ENCODE measurements around the gene CHST6.

DNA sequence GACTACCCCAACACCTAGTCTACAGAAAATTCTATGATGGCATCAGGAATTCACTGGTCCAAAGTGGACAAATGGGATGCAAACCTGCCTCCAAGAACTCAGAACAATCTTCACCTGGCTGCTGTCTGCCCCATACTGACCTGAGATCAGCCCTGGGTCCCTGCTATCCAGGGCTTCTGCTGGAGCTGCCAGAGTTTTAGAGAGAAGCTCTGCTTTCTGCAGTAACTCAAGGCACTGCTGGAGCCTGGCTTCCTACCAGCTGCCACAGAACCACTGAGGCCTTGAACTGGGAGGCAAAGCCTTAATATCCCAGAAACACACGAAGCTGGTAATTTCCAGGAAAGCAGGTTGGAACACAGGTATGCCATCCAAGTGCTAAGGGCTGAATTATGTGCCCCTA lies 38.3 kb downstream of the CHST6 start:
- TF ChIP-seq, protein P1, sequence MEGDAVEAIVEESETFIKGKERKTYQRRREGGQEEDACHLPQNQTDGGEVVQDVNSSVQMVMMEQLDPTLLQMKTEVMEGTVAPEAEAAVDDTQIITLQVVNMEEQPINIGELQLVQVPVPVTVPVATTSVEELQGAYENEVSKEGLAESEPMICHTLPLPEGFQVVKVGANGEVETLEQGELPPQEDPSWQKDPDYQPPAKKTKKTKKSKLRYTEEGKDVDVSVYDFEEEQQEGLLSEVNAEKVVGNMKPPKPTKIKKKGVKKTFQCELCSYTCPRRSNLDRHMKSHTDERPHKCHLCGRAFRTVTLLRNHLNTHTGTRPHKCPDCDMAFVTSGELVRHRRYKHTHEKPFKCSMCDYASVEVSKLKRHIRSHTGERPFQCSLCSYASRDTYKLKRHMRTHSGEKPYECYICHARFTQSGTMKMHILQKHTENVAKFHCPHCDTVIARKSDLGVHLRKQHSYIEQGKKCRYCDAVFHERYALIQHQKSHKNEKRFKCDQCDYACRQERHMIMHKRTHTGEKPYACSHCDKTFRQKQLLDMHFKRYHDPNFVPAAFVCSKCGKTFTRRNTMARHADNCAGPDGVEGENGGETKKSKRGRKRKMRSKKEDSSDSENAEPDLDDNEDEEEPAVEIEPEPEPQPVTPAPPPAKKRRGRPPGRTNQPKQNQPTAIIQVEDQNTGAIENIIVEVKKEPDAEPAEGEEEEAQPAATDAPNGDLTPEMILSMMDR (IDR thresholded peaks at IDR 0.05) = no peak
- no peak for TF ChIP-seq POLR2A (IDR thresholded peaks at IDR 0.05)

Measured in right lobe of liver (tissue), 4 donors.